DMS153 treated with DMSO at 0.1 percent for 48 hours (cell line): Measurements from ENCODE around the gene DPYD.

Experiments
- DNase-seq: peaks from one replicate; lab custom pipeline; 2025; ENCODE audit not compliant: unreplicated experiment; lab: John Stamatoyannopoulos, UW

The DPYD gene

GRCh38 chr1:97792655-97793054 lies 128.2 kb downstream of the DPYD start:
- no peak for DNase-seq

DNA sequence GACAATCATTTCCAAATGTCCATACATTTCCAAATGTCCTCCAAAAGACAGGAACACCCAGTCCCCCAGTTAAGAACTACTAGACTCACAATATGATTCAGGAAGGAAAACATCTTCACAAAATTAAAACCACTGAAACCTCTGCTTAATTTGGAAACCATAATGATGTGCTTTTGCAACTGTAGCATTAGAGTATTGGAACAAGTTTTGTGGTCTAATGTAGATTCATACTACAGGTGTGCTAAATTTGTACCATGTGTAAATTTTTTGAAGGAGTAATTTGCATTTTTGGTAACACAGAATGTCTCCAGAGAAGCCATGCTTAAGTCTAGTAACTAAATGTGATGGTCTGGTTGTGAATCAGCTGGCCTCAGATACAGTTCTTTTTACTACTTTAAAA lies 129.6 kb downstream of the DPYD start:
- no peak for DNase-seq

DNA sequence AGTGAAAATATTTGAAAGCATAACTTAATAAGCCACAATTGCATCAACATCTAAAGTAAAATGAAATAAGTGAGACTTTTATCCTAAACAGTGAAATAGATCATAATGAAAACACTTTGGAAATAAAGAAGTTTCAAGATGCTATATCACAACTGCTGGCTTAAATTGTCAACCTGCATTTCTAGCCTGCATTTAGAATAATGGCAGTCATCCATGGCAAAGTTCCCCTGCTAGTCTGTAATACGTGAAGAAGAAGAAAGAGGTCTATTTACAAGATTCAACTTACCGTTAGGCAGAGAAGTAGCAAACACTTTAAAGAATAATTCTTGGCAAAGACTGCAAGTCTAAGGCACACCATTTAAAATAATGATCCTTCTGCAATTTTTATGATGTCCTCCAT lies 133.6 kb downstream of the DPYD start:
- DNase-seq, result no peak

DNA sequence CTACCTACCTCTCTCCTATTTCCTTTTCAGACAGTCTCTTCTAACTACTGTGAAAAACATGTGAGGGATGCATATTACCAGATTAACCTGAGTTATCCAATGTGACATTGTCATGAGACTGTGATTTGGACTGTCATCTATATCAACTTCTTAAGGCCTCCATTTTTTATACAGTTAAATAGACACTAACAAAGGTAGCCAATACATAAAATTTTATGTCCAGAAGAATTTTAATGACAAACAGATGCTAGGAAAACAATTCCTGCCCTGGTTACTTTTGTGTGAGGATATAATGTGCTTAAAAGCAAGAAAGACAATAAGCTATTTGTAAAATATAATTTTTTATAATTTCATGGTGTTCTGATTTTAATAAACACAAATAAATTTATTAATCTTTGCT lies 136.2 kb downstream of the DPYD start:
- no peak for DNase-seq

DNA sequence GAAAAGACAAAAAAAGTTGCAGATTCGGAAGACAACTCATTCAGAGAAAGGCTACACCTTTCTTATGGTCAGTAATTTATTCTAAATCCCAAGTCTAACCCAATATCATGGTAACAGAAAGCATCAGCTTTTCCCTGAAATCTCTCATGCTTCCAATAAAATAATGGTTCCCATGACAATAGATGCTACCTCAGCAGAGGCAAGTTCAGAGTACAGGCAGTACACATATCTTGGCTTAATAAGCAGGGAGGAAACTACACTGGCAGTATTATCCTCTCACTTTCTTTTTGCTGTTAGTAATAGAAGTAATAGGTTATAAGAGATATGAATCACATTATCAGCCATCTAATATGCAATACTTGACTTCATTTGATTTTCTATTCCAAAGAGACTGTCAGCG lies 137.1 kb downstream of the DPYD start:
- DNase-seq, result no peak

- DNase-seq, result no peak
Measured at GRCh38 chr1:97781762-97782337, 139.0 kb downstream of the DPYD start.

GRCh38 chr1:97780884-97781283 lies 139.9 kb downstream of the DPYD start:
- DNase-seq, result no peak

- DNase-seq, result no peak
Measured at GRCh38 chr1:97778718-97779117, 142.1 kb downstream of the DPYD start.

GRCh38 chr1:97770376-97770775 lies 150.5 kb downstream of the DPYD start:
- DNase-seq, result no peak

- no peak for DNase-seq
Measured at GRCh38 chr1:97767381-97767780, 153.5 kb downstream of the DPYD start.

- no peak for DNase-seq
Measured at GRCh38 chr1:97764991-97765390, 155.8 kb downstream of the DPYD start.

GRCh38 chr1:97761637-97762036 lies 159.2 kb downstream of the DPYD start:
- no peak for DNase-seq

DNA sequence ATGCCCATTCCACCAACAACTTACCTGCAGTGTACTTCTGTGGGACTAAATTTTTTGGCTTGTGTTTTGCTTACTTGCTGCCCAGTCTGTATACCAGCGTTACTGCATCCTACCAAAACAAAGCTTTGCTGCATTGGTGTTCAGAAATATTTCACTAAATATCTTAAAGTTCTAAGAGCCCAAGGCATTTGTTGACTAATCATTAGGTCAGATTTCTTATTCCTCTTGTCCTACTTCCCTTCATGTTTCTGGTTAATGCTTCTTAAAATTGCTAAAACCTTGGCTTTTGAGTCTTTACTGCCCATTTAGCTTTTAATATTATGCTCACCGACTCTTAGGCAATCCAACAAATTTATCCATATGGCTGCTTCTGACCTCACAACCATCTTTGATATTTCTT lies 161.8 kb downstream of the DPYD start:
- DNase-seq, result no peak

- no peak for DNase-seq
Measured at GRCh38 chr1:97758541-97759057, 162.2 kb downstream of the DPYD start.

DNA sequence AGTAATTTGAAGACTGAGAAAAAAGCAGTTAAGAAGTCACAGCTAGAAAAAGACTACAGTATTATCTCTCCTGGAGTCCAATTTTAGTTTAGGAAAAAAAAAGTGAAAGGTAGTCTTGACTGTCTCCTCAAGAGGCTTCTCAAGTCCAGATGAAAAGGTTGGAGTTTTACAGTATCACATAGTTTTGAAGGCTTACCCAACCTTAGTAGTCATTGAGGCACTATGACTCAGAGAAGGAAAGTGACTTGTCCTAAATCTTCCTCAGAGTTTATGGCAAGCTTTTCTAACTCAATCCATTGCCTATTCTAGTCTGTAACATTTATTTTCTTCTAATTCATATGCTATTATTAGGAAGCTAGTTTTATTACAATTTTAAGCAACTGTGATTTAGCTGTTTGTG lies 174.9 kb downstream of the DPYD start:
- DNase-seq, result no peak

DNA sequence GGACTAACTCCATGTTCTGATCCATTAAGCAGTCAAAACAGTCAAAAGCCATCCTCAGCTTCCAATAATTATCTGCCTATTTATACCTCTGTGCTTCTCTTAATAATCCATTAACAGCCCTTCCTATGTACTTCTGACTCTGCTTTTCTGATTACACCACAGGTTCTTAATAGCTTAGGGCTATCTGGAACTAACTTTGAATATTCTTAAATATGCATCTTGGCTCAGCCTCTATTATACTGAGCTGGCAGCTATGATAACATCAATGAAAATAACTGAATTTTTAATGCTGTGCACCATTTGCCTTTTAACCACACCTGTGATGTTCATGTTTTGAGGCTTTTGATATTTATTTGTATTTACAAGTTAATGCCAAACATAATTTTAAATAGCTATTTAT lies 175.9 kb downstream of the DPYD start:
- DNase-seq, result no peak

DNA sequence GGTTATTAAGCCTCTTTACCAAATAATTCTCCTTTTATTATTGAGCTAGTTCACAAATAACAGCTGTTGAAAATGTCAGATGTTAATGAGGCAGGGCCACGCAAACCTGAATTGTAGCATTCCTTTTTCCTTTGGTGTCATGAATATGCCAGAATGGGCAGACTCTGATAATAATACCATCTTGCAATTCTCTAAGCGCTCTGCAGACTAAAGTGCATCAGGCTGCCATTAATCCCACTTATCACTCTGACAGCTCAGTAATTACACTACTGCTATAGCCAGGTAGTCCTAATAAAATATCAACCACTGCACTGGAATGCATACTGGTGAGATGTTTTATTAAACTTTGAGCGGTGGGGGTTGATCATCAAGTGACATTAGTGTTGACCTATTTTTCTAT lies 177.7 kb downstream of the DPYD start:
- DNase-seq, result no peak

DNA sequence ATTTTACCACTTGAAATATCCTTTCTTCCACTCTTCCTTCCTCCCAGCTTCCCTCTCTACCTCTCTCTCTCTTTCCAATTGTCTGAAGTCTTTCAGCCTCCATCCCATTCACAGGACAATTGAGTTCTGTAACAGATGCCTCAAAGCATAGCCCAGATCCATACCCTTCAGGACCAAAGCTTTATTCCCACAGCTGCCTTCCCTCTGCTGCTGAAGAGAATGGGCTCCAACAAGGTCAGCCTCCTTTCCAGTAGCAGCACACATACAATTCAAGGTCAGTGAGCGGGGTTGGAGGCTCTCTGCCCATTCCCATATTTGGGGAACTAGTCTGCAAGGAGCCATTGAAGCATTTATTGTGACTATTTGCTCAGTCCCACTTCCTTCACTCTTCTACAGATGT lies 179.9 kb downstream of the DPYD start:
- no peak for DNase-seq

GRCh38 chr1:97739596-97740103 lies 181.2 kb downstream of the DPYD start:
- no peak for DNase-seq

DNA sequence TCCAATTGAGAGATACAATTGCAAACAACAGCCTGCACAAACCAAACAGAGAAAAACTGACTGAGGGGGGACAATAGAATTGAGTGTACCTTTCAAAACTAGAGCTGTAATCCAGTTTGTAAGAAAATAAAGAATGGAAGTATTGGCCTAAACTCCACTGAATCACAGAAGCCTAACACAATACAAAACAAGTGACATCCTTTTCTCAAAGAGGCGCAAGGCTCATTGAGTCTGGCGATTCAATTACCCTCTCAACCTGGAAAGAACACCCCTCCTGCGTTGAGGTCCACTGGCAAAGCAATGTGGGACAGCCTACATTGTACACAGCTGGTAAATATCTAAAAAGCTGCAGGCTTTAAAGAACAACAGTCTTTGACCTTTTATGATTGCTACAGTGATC lies 182.6 kb downstream of the DPYD start:
- no peak for DNase-seq

DNA sequence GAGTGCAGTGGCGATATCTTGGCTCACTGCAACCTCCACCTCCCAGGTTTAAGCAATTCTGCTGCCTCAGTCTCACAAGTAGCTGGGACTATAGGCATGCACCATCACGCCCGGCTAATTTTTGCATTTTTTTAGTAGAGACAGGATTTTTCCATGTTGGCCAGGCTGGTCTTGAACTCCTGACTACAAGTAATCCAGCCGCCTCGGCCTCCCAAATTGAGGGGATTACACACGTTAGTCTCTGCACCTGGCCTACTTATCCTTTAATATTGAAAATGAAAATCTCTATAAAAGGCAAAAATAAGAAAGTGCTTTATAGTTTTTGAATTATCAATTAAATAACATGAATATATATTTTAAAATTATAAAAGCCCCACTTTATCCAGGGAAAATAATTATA lies 190.6 kb downstream of the DPYD start:
- DNase-seq, result no peak

DNA sequence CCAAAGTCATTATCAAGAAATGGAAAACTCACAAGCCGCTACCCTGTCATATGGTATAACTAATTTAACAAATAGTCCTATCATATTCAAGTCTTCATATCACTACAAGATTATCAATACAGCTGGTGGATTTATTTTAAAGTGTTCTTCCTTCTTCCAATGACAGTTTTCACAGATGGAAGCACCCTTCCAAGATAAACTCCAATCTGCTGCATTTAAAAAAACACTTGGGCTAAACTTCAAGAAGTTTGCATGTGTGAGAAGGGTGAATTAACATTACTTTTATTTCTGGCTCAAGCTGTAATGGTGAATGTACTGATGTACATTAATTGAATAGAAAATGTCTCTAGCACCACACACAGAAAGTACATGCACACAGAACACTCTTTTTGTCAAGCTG lies 192.4 kb downstream of the DPYD start:
- DNase-seq, result no peak

- DNase-seq, result no peak
Measured at GRCh38 chr1:97727029-97727428, 193.8 kb downstream of the DPYD start.
